AG04450 (cell line): Measurements from ENCODE around the gene KIF3A. TPM values are rescaled to one million over a fixed set of nuclear protein-coding genes. Genes with fewer than 3 reads are reported as not detected.

ENCODE experiments used
- CTCF ChIA-PET: fragments of 300-600, 350-600 bp; formaldehyde crosslinking; extraction: SDS; loops from one replicate; lab custom pipeline; 2022; ENCODE audit warnings: antibody characterized with exemption, inconsistent platforms; lab: Charles Lee
- POLR2A ChIA-PET: fragments of 350-600 bp; formaldehyde crosslinking; extraction: SDS; loops from one replicate; lab custom pipeline; 2021; ENCODE audit warnings: antibody characterized with exemption, inconsistent platforms; lab: Yijun Ruan, JAX
- DNase-seq: peaks from one replicate; pipeline ENCODE4 v3.0.0-alpha.2; 2011; ENCODE audit warnings: low read depth, low spot score
- H3K27ac ChIP-seq: one replicate; pipeline ENCODE4 v1.5.1; 2012; ENCODE audit warnings: low read depth, low read length, control low read depth
- H3K27me3 ChIP-seq: one replicate; pipeline ENCODE4 v1.6.0; 2012; ENCODE audit warnings: low read length; ENCODE audit not compliant: control insufficient read depth, insufficient read depth
- H3K4me3 ChIP-seq: 2 replicates; pipeline ENCODE4 v1.5.1; 2011; ENCODE audit warnings: mild to moderate bottlenecking, low read depth, low read length, control low read depth
- H3K9me3 ChIP-seq: 2 replicates; pipeline ENCODE4 v1.5.1; 2012; ENCODE audit warnings: low read length; ENCODE audit not compliant: control insufficient read depth, insufficient read depth
- polyA minus RNA-seq: library from RNA; depleted of rRNA, polyadenylated mRNA; stranded (reverse); fragments of >200 nt; gene quantifications from 2 replicates; pipeline ENCODE4 v1.2.3, GENCODE V29; 2011; rRNA and poly(A)+ RNA removed
- polyA plus RNA-seq: library from polyadenylated mRNA; depleted of rRNA; stranded (reverse); fragments of >200 nt; gene quantifications from 2 replicates; pipeline ENCODE4 v1.2.3, GENCODE V29; 2011; rRNA removed
- TF ChIP-seq, protein P1 (sequence below): IDR thresholded peaks from 2 replicates; pipeline ENCODE4 v1.5.1; 2011; ENCODE audit warnings: low read depth, low read length, control low read depth, inconsistent platforms

KIF3A gene
- 6.7 and 8.9 TPM in 2 replicates for polyA plus RNA-seq
- polyA minus RNA-seq: 2.7 and 10.3 TPM in 2 replicates

DNA sequence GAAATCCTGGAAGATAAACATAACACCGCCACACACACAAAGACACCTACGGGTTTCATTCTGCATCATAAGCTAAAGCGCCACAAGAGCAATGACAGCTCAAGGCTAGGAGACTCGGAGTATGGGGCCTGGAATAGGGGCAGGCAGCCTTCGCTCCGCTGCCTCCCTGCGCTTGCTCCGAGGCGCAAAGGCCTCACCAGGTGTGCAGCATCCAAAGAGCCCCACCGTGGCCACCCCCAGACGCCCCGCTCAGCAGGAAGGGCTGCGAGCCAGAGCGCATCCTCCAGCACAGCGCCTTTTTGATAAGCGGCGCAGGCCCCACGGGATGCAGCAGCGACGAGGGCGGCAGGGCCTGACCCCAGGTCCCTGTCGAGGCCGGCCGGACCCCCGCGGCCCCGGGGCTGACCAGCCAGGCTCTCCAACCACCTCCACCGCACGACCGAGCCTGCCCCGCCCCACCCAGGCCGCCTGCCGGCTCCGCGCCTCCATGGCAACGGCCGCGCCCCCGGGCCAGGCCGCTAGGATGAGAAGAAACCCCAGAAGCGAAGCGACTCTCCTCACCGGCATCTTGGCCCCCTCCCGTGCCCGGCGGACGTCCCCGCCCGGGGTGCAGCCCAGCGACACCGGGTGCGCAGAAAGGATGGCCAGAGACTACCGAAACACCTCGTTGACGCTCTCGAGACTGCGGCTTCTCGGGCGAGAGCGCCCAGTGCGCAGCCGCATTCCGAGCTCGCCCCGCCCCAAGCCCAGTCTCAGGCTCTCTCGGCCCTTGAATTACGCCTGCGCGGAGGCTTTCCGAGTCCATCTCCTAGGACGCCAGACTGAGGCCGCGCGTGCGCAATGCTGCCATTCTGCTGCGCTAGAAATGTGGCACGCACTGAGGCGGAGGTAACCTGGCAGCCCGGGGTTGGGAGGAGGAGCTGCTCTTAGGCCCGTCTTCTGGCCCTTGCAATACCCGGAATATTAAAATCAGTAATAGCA, at the start of gene KIF3A:
TSS of gene KIF3A (minus strand) at position 694 of the 981 bp plus-strand sequence. CDS start at position 567, 127 bp downstream.
- ChIA-PET POLR2A (interaction anchor here (0.5 to 0.6 kb wide), 3 partner anchors 31 to 1902 kb away, joined by 3 to 5 read pairs (median 4); no protein-coding TSS in a partner anchor), CTCF (interaction anchor here (0.9 to 2.0 kb wide), 4 partner anchors 59 to 351 kb away, joined by 3 to 7 read pairs (median 4); partner anchors contain the start of genes GDF9 and UQCRQ)

DNA sequence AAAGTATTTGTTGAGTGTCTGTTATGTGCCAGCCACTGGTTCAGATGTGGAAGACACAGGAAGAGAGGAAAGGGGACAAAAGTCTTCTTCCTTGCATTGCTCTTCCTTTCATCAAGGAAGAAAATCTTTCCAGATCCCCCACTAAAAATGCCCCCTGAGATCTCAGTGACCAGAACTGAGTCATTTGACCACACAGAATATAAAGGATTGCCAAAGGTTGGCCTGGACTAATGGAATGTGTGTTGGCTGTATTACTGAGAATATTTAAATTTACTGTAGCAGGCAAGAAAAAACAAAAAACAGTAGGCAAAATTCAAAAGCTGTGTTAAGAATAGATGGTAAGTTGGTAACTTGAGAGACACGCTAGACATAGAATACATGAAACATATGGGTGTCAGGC, 49.7 kb upstream of the KIF3A start:
- no peak for DNase-seq
- no peak overlapping the region for H3K4me3 ChIP-seq
- TF ChIP-seq, protein P1, sequence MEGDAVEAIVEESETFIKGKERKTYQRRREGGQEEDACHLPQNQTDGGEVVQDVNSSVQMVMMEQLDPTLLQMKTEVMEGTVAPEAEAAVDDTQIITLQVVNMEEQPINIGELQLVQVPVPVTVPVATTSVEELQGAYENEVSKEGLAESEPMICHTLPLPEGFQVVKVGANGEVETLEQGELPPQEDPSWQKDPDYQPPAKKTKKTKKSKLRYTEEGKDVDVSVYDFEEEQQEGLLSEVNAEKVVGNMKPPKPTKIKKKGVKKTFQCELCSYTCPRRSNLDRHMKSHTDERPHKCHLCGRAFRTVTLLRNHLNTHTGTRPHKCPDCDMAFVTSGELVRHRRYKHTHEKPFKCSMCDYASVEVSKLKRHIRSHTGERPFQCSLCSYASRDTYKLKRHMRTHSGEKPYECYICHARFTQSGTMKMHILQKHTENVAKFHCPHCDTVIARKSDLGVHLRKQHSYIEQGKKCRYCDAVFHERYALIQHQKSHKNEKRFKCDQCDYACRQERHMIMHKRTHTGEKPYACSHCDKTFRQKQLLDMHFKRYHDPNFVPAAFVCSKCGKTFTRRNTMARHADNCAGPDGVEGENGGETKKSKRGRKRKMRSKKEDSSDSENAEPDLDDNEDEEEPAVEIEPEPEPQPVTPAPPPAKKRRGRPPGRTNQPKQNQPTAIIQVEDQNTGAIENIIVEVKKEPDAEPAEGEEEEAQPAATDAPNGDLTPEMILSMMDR: no peak
- CTCF ChIA-PET: interaction anchor here (0.9 to 1.4 kb wide), 2 partner anchors 20 to 33 kb away, joined by 3 to 4 read pairs; no protein-coding TSS in a partner anchor
- POLR2A ChIA-PET: interaction anchor here (0.9 kb wide), 1 partner anchor 96 kb away, joined by 7 read pairs; no protein-coding TSS in a partner anchor
- H3K27me3 ChIP-seq: peaks cover 3% of the 10 kb centered on the region
- H3K9me3 ChIP-seq: no peaks in the 10 kb centered on the region
- H3K27ac ChIP-seq: no peak overlapping the region

More for the DNA sequence above, at the start of gene KIF3A:
- H3K4me3 ChIP-seq: peak within 1 kb of the TSS; percentile 91
- DNase-seq: peak; percentile 78
- no peaks in the 10 kb centered on the region for H3K9me3 ChIP-seq
- H3K27me3 ChIP-seq: peaks cover 1% of the 10 kb centered on the region
- H3K27ac ChIP-seq: peak within 1 kb of the TSS; percentile 24
- TF ChIP-seq, protein P1: no peak

DNA sequence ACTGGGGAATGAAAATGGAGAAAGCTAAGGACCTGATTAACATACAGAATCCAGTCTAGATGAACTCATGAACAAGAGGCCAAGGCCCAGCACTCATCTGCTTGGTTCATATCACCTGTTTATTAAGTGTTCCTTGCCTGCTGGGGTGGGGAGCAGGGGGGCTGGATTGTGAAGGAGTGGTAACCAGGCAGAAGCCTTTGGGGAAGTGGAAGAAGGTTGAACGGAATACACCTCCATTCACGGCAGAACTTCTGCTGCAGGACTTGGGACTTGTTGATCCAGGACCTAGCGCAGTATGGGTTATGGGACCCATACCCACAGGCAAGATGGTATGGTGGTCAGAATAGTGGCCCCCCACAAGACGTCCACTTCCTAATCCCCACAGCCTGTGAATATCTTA, 48.5 kb upstream of the KIF3A start:
- ChIA-PET POLR2A (no interaction called here), CTCF (no interaction called here)
- no peak for DNase-seq
- H3K4me3 ChIP-seq: no peak overlapping the region
- H3K27me3 ChIP-seq: no peaks in the 10 kb centered on the region
- TF ChIP-seq, protein P1: no peak
- no peaks in the 10 kb centered on the region for H3K9me3 ChIP-seq
- no peak overlapping the region for H3K27ac ChIP-seq

DNA sequence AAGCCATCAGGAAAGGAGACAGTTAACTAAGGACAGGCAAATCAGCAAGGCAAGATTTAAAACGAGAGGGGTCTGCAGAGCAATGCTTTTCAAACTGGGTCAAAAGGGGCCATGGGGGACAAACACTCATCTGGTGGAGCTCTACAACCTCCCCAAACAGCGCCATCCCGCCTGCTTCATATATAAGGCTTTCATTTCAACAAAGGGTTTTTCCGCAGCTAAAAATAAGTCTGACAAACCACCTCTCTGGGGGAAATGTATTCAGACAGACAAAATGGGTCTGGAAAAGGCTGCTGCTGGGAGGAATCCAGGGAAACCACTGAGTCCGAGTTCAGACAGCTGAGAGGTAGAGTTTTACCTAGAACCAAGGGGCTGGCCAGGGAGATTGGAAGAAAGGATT, 48.0 kb upstream of the KIF3A start:
- TF ChIP-seq, protein P1: no peak
- no peak overlapping the region for H3K27ac ChIP-seq
- H3K4me3 ChIP-seq: no peak overlapping the region
- no peaks in the 10 kb centered on the region for H3K27me3 ChIP-seq
- ChIA-PET POLR2A (no interaction called here), CTCF (interaction anchor here (1.1 kb wide), 1 partner anchor 35 kb away, joined by 5 read pairs; no protein-coding TSS in a partner anchor)
- H3K9me3 ChIP-seq: no peaks in the 10 kb centered on the region
- DNase-seq: no peak
